ENCODE results near the gene ERI3. TPM values are rescaled to one million over a fixed set of nuclear protein-coding genes. Genes with fewer than 3 reads are reported as not detected.

ERI3 gene
- total RNA-seq, 1 experiment from 2014 or later: 83.3 TPM

DNA sequence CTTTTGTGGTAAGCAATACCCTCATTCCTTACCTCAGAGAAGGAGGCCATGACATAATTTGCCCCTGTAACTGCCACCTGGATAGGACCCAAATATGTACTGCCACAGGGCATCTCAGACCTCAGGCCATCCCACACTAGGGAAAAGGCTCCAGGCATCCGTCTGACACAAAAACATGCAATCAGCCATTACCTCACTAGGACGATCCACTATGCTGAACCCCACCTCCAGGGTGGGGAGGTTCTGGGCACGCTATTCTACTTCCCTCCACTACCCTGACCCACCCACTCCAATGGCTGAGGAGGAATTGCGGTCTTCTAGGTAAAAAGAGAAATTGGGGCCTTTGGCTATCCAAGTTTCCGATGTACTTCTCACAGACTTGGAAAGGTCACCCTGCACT lies 53.6 kb downstream of the ERI3 start:
- CTCF ChIA-PET: no interaction called here

DNA sequence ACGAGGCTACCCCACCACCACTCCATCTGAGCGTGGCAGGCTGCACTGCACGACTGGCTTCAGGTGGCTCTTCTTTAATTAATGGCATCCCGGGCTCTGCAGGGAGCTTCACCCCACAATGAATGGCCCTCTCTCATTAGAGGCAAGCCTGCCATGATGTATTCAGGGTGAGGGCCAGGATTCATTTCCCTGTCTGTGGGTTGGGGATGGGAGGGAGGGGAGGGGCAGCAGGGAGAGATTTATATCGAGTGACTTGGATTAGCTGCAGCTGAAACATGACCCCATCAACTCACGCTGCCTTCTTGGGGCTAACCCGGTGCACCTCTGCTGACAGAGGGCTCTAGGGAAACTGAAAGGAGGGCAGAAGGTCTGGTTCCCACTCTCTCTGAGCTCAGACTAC lies 54.2 kb downstream of the ERI3 start:
- Histone ChIP-seq H3K36me3 (ENCODE audit: control insufficient read depth, insufficient read depth, low read length) (peaks cover 6% of the 10 kb centered on the region), H3K27me3 (ENCODE audit: control insufficient read depth, insufficient read depth, low read length) (no peaks in the 10 kb centered on the region), H3K27ac (ENCODE audit: low read length) (no peak overlapping the region), H3K4me1 (ENCODE audit: control insufficient read depth, insufficient read depth, low read length) (no peaks in the 10 kb centered on the region; the same call in 1 of the 2 replicates), H3K4me3 (ENCODE audit: low read depth in 2 of 2, low read length in 2 of 2) (no peak overlapping the region), H3K9me3 (ENCODE audit: control insufficient read depth, insufficient read depth, low read depth, low read length) (no peaks in the 10 kb centered on the region)
- intact Hi-C loops (cut with micrococcal nuclease; ENCODE audit: unreplicated experiment) (no loop called here), in situ Hi-C loops (cut with HindIII; ENCODE audit: low pct_unique_long_range_greater_than_20kb, low sequenced_read_pairs) (no loop called here)
- BruUV-seq (replicated peaks): no TSS peak
- TF ChIP-seq POLR2AphosphoS5 (IDR thresholded peaks at IDR 0.05; ENCODE audit: low read depth, low read length) (no peak), SIN3A (IDR thresholded peaks at IDR 0.05; ENCODE audit: borderline replicate concordance, insufficient read depth, low read depth, low read length) (no peak), TCF7L2 (IDR thresholded peaks at IDR 0.05; ENCODE audit: low read depth, low read length) (no peak)
- TF ChIP-seq, protein P1, sequence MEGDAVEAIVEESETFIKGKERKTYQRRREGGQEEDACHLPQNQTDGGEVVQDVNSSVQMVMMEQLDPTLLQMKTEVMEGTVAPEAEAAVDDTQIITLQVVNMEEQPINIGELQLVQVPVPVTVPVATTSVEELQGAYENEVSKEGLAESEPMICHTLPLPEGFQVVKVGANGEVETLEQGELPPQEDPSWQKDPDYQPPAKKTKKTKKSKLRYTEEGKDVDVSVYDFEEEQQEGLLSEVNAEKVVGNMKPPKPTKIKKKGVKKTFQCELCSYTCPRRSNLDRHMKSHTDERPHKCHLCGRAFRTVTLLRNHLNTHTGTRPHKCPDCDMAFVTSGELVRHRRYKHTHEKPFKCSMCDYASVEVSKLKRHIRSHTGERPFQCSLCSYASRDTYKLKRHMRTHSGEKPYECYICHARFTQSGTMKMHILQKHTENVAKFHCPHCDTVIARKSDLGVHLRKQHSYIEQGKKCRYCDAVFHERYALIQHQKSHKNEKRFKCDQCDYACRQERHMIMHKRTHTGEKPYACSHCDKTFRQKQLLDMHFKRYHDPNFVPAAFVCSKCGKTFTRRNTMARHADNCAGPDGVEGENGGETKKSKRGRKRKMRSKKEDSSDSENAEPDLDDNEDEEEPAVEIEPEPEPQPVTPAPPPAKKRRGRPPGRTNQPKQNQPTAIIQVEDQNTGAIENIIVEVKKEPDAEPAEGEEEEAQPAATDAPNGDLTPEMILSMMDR (IDR thresholded peaks at IDR 0.05): no peak
- TF ChIP-seq, protein P2, sequence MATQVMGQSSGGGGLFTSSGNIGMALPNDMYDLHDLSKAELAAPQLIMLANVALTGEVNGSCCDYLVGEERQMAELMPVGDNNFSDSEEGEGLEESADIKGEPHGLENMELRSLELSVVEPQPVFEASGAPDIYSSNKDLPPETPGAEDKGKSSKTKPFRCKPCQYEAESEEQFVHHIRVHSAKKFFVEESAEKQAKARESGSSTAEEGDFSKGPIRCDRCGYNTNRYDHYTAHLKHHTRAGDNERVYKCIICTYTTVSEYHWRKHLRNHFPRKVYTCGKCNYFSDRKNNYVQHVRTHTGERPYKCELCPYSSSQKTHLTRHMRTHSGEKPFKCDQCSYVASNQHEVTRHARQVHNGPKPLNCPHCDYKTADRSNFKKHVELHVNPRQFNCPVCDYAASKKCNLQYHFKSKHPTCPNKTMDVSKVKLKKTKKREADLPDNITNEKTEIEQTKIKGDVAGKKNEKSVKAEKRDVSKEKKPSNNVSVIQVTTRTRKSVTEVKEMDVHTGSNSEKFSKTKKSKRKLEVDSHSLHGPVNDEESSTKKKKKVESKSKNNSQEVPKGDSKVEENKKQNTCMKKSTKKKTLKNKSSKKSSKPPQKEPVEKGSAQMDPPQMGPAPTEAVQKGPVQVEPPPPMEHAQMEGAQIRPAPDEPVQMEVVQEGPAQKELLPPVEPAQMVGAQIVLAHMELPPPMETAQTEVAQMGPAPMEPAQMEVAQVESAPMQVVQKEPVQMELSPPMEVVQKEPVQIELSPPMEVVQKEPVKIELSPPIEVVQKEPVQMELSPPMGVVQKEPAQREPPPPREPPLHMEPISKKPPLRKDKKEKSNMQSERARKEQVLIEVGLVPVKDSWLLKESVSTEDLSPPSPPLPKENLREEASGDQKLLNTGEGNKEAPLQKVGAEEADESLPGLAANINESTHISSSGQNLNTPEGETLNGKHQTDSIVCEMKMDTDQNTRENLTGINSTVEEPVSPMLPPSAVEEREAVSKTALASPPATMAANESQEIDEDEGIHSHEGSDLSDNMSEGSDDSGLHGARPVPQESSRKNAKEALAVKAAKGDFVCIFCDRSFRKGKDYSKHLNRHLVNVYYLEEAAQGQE (IDR thresholded peaks at IDR 0.05; ENCODE audit: insufficient read depth in 1 of 2, low read depth in 2 of 2, low read length in 1 of 2): no peak
- ChIA-PET CTCF (no interaction called here), POLR2A (interaction anchor here (0.6 kb wide), 1 partner anchor 49 kb away, joined by 3 read pairs; no protein-coding TSS in a partner anchor)
- ATAC-seq (no peak), DNase-seq (ENCODE audit: low read depth, low spot score) (no peak)

More for the DNA sequence above, 53.6 kb downstream of the ERI3 start:
- BruUV-seq (replicated peaks): no TSS peak
- TF ChIP-seq, protein P2 (IDR thresholded peaks at IDR 0.05; ENCODE audit: insufficient read depth in 1 of 2, low read depth in 2 of 2, low read length in 1 of 2): no peak
- TF ChIP-seq TCF7L2 (IDR thresholded peaks at IDR 0.05; ENCODE audit: low read depth, low read length): no peak
- TF ChIP-seq, protein P1 (IDR thresholded peaks at IDR 0.05): no peak
- no peak for TF ChIP-seq SIN3A (IDR thresholded peaks at IDR 0.05; ENCODE audit: borderline replicate concordance, insufficient read depth, low read depth, low read length)
- no peak for TF ChIP-seq POLR2AphosphoS5 (IDR thresholded peaks at IDR 0.05; ENCODE audit: low read depth, low read length)
- no peaks in the 10 kb centered on the region; the same call in 1 of the 2 replicates for H3K4me1 ChIP-seq (ENCODE audit: control insufficient read depth, insufficient read depth, low read length)
- H3K36me3 ChIP-seq (ENCODE audit: control insufficient read depth, insufficient read depth, low read length): peaks cover 6% of the 10 kb centered on the region
- H3K27me3 ChIP-seq (ENCODE audit: control insufficient read depth, insufficient read depth, low read length): no peaks in the 10 kb centered on the region
- DNase-seq (ENCODE audit: low read depth, low spot score) (no peak), ATAC-seq (no peak)
- in situ Hi-C loops (cut with HindIII; ENCODE audit: low pct_unique_long_range_greater_than_20kb, low sequenced_read_pairs): no loop called here
- no peaks in the 10 kb centered on the region for H3K9me3 ChIP-seq (ENCODE audit: control insufficient read depth, insufficient read depth, low read depth, low read length)
- no peak overlapping the region for H3K27ac ChIP-seq (ENCODE audit: low read length)
- POLR2A ChIA-PET: no interaction called here
- intact Hi-C loops (cut with micrococcal nuclease; ENCODE audit: unreplicated experiment): no loop called here
- H3K4me3 ChIP-seq (ENCODE audit: low read depth in 2 of 2, low read length in 2 of 2): no peak overlapping the region
